KMS-11 (cell line): ENCODE results near the gene GLDC.
"Not testable (repeated sequence)": the region's sequence is repeated elsewhere in the genome, so short reads cannot be mapped to it uniquely, and the experiment has no call there.

ENCODE experiments used
- H2AFZ ChIP-seq: fragments of 200-600 bp; sonication (generic); 2 replicates; pipeline ENCODE4 v1.6.1; 2016; ENCODE audit warnings: antibody characterized with exemption, mixed run types, low read depth
- H3K27ac ChIP-seq: fragments of 200-600 bp; sonication (generic); 2 replicates; pipeline ENCODE4 v1.6.1; 2016; ENCODE audit warnings: mild to moderate bottlenecking, mixed run types
- H3K27me3 ChIP-seq: fragments of 200-600 bp; sonication (generic); 2 replicates; pipeline ENCODE4 v1.6.1; 2017; ENCODE audit warnings: mild to moderate bottlenecking, low read depth, mixed run types, moderate library complexity; ENCODE audit not compliant: insufficient read depth
- H3K36me3 ChIP-seq: fragments of 200-600 bp; sonication (generic); 2 replicates; pipeline ENCODE4 v1.6.1; 2017; ENCODE audit warnings: mild to moderate bottlenecking, mixed run types; ENCODE audit not compliant: insufficient read depth
- H3K4me1 ChIP-seq: fragments of 200-600 bp; sonication (generic); 2 replicates; pipeline ENCODE4 v1.6.1; 2016; ENCODE audit warnings: mild to moderate bottlenecking, low read depth, mixed run types; ENCODE audit not compliant: poor library complexity, severe bottlenecking
- H3K4me2 ChIP-seq: fragments of 200-600 bp; sonication (generic); 2 replicates; pipeline ENCODE4 v1.7.0; 2016; ENCODE audit warnings: mild to moderate bottlenecking, mixed run types
- H3K4me3 ChIP-seq: fragments of 200-600 bp; sonication (generic); IDR thresholded peaks from 2 replicates; pipeline ENCODE4 v1.6.1; 2017; ENCODE audit warnings: low read depth, low read length, mixed read lengths; ENCODE audit not compliant: insufficient read depth
- H3K79me2 ChIP-seq: fragments of 200-600 bp; sonication (generic); 2 replicates; pipeline ENCODE4 v1.6.1; 2016; ENCODE audit warnings: low read depth, mixed run types; ENCODE audit not compliant: insufficient read depth
- H3K9ac ChIP-seq: fragments of 200-600 bp; sonication (generic); 2 replicates; pipeline ENCODE4 v1.6.1; 2016; ENCODE audit warnings: mild to moderate bottlenecking, mixed run types
- H4K20me1 ChIP-seq: fragments of 200-600 bp; sonication (generic); 2 replicates; pipeline ENCODE4 v1.6.1; 2016; ENCODE audit warnings: mild to moderate bottlenecking, mixed run types; ENCODE audit not compliant: insufficient read depth
- TF ChIP-seq, protein P1 (sequence below): fragments of 200-600 bp; sonication (generic); conservative IDR thresholded peaks from 2 replicates; pipeline ENCODE4 v1.6.1; 2017; ENCODE audit warnings: low read depth, mild to moderate bottlenecking, antibody characterized with exemption, low read length, moderate library complexity, mixed read lengths

GLDC gene

DNA sequence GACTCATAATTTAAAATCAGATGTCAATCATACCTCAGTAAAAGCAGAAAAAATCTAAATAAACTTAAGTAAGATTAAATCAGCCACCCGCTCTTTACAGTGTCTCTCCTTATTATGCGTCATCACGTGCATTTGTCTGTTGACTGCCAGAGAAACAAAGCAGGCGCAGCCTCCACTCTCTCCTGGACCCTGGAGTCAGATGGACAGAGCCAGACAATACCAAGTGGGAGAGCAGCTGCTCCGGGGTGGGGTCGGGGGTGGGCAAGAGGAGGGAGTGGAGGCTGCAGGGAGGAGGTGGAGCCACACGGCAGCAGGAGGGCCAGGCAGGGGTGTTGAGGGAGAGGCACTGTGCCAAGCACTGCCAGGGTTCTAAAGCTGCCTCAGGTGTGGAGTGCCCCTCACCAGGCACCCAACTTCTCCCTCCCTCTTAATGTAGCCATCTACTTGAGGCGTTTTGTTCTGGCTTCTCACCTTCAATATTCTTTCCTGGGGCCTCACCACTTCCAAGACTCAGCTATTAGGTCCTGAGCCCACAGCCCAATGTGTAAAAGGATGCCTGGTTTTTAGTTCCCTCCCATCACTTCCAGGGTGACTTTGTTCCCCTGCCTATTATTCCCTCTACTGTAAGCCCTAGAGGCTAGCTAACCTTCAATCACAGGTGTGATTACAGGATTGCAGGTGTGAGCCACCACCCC, 96.3 kb downstream of the GLDC start:
- no peaks in the 10 kb centered on the region for H3K79me2 ChIP-seq
- no peak overlapping the region for H3K27ac ChIP-seq
- no peak overlapping the region for H2AFZ ChIP-seq
- H3K4me2 ChIP-seq: no peak overlapping the region
- H4K20me1 ChIP-seq: no peaks in the 10 kb centered on the region
- TF ChIP-seq, protein P1, sequence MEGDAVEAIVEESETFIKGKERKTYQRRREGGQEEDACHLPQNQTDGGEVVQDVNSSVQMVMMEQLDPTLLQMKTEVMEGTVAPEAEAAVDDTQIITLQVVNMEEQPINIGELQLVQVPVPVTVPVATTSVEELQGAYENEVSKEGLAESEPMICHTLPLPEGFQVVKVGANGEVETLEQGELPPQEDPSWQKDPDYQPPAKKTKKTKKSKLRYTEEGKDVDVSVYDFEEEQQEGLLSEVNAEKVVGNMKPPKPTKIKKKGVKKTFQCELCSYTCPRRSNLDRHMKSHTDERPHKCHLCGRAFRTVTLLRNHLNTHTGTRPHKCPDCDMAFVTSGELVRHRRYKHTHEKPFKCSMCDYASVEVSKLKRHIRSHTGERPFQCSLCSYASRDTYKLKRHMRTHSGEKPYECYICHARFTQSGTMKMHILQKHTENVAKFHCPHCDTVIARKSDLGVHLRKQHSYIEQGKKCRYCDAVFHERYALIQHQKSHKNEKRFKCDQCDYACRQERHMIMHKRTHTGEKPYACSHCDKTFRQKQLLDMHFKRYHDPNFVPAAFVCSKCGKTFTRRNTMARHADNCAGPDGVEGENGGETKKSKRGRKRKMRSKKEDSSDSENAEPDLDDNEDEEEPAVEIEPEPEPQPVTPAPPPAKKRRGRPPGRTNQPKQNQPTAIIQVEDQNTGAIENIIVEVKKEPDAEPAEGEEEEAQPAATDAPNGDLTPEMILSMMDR: no peak
- no peaks in the 10 kb centered on the region for H3K4me1 ChIP-seq
- H3K27me3 ChIP-seq: no peaks in the 10 kb centered on the region
- no peak overlapping the region for H3K4me3 ChIP-seq
- H3K9ac ChIP-seq: no peak overlapping the region
- H3K36me3 ChIP-seq: no peaks in the 10 kb centered on the region

DNA sequence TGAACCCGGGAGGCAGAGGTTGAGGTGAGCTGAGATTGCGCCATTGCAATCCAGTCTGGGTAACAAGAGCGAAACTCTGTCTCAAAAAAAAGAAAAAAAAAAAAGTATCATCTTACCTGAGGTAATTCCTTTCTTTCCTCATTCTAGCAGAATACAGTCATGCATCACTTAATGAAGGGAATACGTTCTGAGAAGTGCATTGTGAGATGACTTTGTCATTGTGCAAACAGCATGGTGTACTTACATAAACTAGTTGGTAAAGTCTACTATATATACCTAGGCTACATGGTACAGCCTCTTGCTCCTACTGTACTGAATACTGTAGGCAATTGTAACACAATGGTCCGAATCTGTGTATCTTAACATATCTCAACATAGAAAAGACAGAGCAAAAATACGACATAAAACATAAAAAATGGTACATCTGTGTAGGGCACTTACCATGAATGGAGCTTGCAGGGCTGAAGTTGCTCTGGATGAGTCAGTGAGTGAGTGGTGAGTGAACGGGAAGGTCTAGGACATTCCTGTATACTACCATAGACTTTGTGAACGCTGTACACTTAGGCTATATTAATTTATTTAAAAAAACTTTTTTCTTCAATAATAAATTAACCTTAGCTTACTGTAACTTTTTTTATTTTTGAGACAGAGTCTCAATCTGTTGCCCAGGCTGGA, 100.4 kb downstream of the GLDC start:
- Histone ChIP-seq H4K20me1 (no peaks in the 10 kb centered on the region), H3K4me2 (no peak overlapping the region), H3K9ac (no peak overlapping the region), H3K4me1 (no peaks in the 10 kb centered on the region), H3K4me3 (no peak overlapping the region), H2AFZ (no peak overlapping the region), H3K27me3 (no peaks in the 10 kb centered on the region), H3K36me3 (no peaks in the 10 kb centered on the region), H3K79me2 (no peaks in the 10 kb centered on the region), H3K27ac (no peak overlapping the region)
- TF ChIP-seq, protein P1: no peak

DNA sequence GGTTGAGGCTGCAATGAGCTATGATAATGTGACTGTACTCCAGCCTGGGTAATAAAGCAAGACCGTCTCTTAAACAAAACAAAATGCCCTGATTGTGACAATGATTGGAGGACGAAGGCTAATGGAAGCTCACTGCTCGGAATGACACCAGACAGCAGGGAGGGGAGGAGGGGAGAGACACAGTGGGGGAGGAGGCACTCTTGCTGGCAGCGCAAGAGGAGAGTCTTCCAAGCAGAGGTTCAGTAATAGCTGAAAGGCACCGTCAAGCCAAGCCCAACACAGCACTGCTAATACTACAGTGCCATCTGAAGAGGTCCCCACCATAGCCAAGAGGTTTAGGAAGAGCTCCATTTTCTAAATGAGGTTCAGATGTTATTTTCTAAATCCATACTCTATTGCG, 102.3 kb downstream of the GLDC start:
- Histone ChIP-seq H3K4me1 (no peaks in the 10 kb centered on the region), H3K9ac (no peak overlapping the region), H3K4me2 (no peak overlapping the region), H3K4me3 (no peak overlapping the region), H3K36me3 (no peaks in the 10 kb centered on the region), H4K20me1 (no peaks in the 10 kb centered on the region), H3K79me2 (no peaks in the 10 kb centered on the region), H2AFZ (no peak overlapping the region), H3K27ac (no peak overlapping the region), H3K27me3 (no peaks in the 10 kb centered on the region)
- TF ChIP-seq, protein P1: no peak

DNA sequence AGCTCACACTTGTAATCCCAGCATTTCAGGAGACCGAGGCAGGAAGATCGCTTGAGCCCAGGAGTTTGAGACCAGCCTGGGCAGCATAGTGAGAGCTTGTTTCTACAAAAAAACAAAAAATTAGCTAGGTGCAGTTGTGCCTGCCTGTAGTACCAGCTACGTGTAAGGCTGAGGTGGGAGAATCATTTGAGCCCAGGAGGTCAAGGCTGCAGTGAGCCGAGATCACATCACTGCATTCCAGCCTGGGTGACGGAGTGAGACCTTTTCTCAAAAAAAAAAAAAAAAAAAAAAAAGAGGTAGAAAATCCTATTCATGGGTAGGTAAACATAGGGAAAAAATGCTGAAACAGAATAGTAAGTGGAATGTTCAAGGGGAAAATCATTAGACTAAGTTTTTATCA, 102.9 kb downstream of the GLDC start:
- H3K27ac ChIP-seq, H3K4me3 ChIP-seq, H3K9ac ChIP-seq, H3K4me2 ChIP-seq, H2AFZ ChIP-seq, H3K79me2 ChIP-seq, H3K36me3 ChIP-seq, H4K20me1 ChIP-seq, H3K4me1 ChIP-seq, H3K27me3 ChIP-seq: not testable (repeated sequence)

DNA sequence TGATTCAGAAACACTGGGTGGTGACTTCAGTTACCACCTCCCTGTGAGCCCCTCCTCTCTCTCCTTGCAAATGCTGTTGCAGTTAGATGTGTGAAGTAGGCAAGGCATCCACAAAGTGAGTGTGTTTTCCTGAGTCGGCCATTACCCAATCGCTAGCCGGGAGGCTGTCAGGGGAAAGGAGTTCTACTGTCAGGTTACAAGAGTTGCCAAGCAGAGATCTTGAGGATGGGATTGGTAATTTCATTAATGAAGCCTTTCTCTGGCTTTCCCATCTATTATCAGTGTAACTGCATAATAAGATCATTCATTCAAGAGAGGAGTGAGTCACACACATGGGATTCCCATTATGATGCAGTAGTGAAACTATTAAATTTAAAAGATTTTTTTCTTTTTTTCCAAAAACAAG, 106.9 kb downstream of the GLDC start:
- no peaks in the 10 kb centered on the region for H3K36me3 ChIP-seq
- H3K27ac ChIP-seq: no peak overlapping the region
- no peaks in the 10 kb centered on the region for H3K27me3 ChIP-seq
- H3K79me2 ChIP-seq: no peaks in the 10 kb centered on the region
- TF ChIP-seq, protein P1: no peak
- H3K9ac ChIP-seq: no peak overlapping the region
- no peak overlapping the region for H3K4me3 ChIP-seq
- no peak overlapping the region for H2AFZ ChIP-seq
- no peaks in the 10 kb centered on the region for H3K4me1 ChIP-seq
- no peaks in the 10 kb centered on the region for H4K20me1 ChIP-seq
- H3K4me2 ChIP-seq: no peak overlapping the region
